H1 (cell line): ENCODE data around the gene BCAS1. TPM values are rescaled to one million over a fixed set of nuclear protein-coding genes. Genes with fewer than 3 reads are reported as not detected.

Experiments used
- CTCF ChIA-PET: fragments of 300-600 bp; sonication (Branson Sonifier 250); formaldehyde crosslinking; loops from one replicate; lab custom pipeline; 2021; ENCODE audit not compliant: partially characterized antibody; lab: Charles Lee
- POLR2A ChIA-PET: fragments of 300-600 bp; sonication (Branson Sonifier 250); formaldehyde crosslinking; loops from one replicate; lab custom pipeline; 2021; ENCODE audit warnings: inconsistent platforms; ENCODE audit not compliant: partially characterized antibody; lab: Charles Lee
- DNase-seq, 2 experiments: peaks; one replicate each; pipeline versions ENCODE4 v3.0.0 to v3.0.0-alpha.2; 2010 to 2022; ENCODE audit warnings: low spot score in 2 of 2, low read depth in 1 of 2, mixed read lengths in 1 of 2
- FAIRE-seq: peaks from 2 replicates; lab custom pipeline; 2011; peaks lifted over from hg19 to GRCh38; lab: Jason Lieb, UNC
- H2AFZ ChIP-seq: 2 replicates; pipeline ENCODE4 v1.8.1; 2012; ENCODE audit warnings: low read length, inconsistent platforms
- H2AK5ac ChIP-seq: 2 replicates; pipeline ENCODE4 v1.6.1; 2013; ENCODE audit warnings: low read depth, low read length
- H2BK120ac ChIP-seq: replicated peaks from 2 replicates; pipeline ENCODE3; 2013; ENCODE audit warnings: low read depth, low read length, inconsistent platforms
- H2BK12ac ChIP-seq: 2 replicates; pipeline ENCODE4 v1.6.1; 2013; ENCODE audit warnings: low read depth, low read length
- H2BK15ac ChIP-seq: 2 replicates; pipeline ENCODE4 v1.6.1; 2013; ENCODE audit warnings: low read length
- H2BK20ac ChIP-seq: 2 replicates; pipeline ENCODE4 v1.6.1; 2013; ENCODE audit warnings: low read length
- H2BK5ac ChIP-seq: 2 replicates; pipeline ENCODE4 v1.6.1; 2013; ENCODE audit warnings: low read depth, low read length
- H3K14ac ChIP-seq: 2 replicates; pipeline ENCODE4 v1.6.1; 2013; ENCODE audit warnings: inconsistent platforms; ENCODE audit not compliant: insufficient read length
- H3K18ac ChIP-seq: 2 replicates; pipeline ENCODE4 v1.6.1; 2013; ENCODE audit warnings: low read length; ENCODE audit errors: extremely low read depth
- H3K23ac ChIP-seq: 2 replicates; pipeline ENCODE4 v1.6.1; 2013; ENCODE audit warnings: inconsistent platforms; ENCODE audit not compliant: insufficient read length
- H3K23me2 ChIP-seq: 2 replicates; pipeline ENCODE4 v1.6.1; 2013; ENCODE audit warnings: low read depth, low read length
- H3K27ac ChIP-seq: 2 replicates; pipeline ENCODE4 v1.6.1; 2011; ENCODE audit warnings: low read depth, low read length, inconsistent platforms
- H3K27me3 ChIP-seq, 4 experiments: replicated peaks in 1 of 4; 1 replicate in 1 of 4; 2 replicates in 3 of 4; pipeline versions ENCODE4 v1.6.1 to v1.8.1; 2011 to 2013; ENCODE audit warnings: low read length in 3 of 4, mild to moderate bottlenecking in 3 of 4, inconsistent platforms in 2 of 4, mixed read lengths in 2 of 4, moderate library complexity in 1 of 4; ENCODE audit not compliant: control insufficient read depth in 3 of 4, insufficient read depth in 3 of 4; ENCODE audit errors: extremely low read depth in 1 of 4
- H3K36me3 ChIP-seq, 4 experiments: 2 replicates each; pipeline versions ENCODE4 v1.6.1 to v1.8.1; 2011 to 2013; ENCODE audit warnings: mild to moderate bottlenecking in 4 of 4, low read length in 3 of 4, moderate library complexity in 2 of 4, control low read depth in 1 of 4, inconsistent platforms in 1 of 4; ENCODE audit not compliant: insufficient read depth in 4 of 4, control insufficient read depth in 2 of 4
- H3K4ac ChIP-seq: replicated peaks from 2 replicates; pipeline ENCODE3; 2013; ENCODE audit warnings: low read length, low read depth, mixed read lengths, inconsistent platforms; ENCODE audit not compliant: insufficient read length
- H3K4me1 ChIP-seq, 4 experiments: replicated peaks in 1 of 4; 1 replicate in 1 of 4; 2 replicates in 3 of 4; pipeline versions ENCODE4 v1.6.1 to v1.8.1; 2011 to 2013; ENCODE audit warnings: low read length in 3 of 4, inconsistent platforms in 2 of 4, mixed read lengths in 1 of 4; ENCODE audit not compliant: insufficient read depth in 4 of 4, control insufficient read depth in 3 of 4
- H3K4me2 ChIP-seq, 2 experiments: 2 replicates each; pipeline versions ENCODE4 v1.6.1 to v1.8.1; 2011 to 2013; ENCODE audit warnings: low read depth in 2 of 2, low read length in 2 of 2, control low read depth in 1 of 2, inconsistent platforms in 1 of 2, mild to moderate bottlenecking in 1 of 2; ENCODE audit not compliant: insufficient read depth in 1 of 2
- H3K4me3 ChIP-seq, 4 experiments: fragments of 200-600, 300-600 bp in 1 of 4; sonication (generic), shearing (Covaris generic), sonication (Bioruptor Twin) in 1 of 4; 2 replicates each; pipeline versions ENCODE4 v1.5.1 to v1.8.1; 2011 to 2016; ENCODE audit warnings: low read length in 4 of 4, low read depth in 3 of 4, control low read depth in 2 of 4, inconsistent platforms in 2 of 4, mild to moderate bottlenecking in 2 of 4, mixed read lengths in 1 of 4, moderate library complexity in 1 of 4; ENCODE audit not compliant: insufficient read depth in 2 of 4; ENCODE audit errors: extremely low read depth in 1 of 4
- H3K56ac ChIP-seq: replicated peaks from 2 replicates; pipeline ENCODE3; 2013; ENCODE audit warnings: low read depth, mild to moderate bottlenecking, mixed read lengths, low read length, inconsistent platforms; ENCODE audit not compliant: insufficient read length
- H3K79me1 ChIP-seq: 2 replicates; pipeline ENCODE4 v1.6.1; 2013; ENCODE audit warnings: low read depth, low read length, control low read depth
- H3K79me2 ChIP-seq, 2 experiments: 2 replicates each; pipeline versions ENCODE4 v1.6.1 to v1.8.1; 2012 to 2013; ENCODE audit warnings: low read length in 2 of 2, mild to moderate bottlenecking in 2 of 2, inconsistent platforms in 1 of 2; ENCODE audit not compliant: insufficient read depth in 2 of 2, control insufficient read depth in 1 of 2
- H3K9ac ChIP-seq, 4 experiments: replicated peaks in 1 of 4; 1 replicate in 1 of 4; 2 replicates in 3 of 4; pipeline versions ENCODE4 v1.6.1 to v1.8.1; 2011 to 2013; ENCODE audit warnings: low read depth in 3 of 4, low read length in 3 of 4, control low read depth in 2 of 4, mild to moderate bottlenecking in 2 of 4, moderate library complexity in 2 of 4, inconsistent platforms in 1 of 4; ENCODE audit errors: extremely low read depth in 1 of 4
- H3K9me3 ChIP-seq, 2 experiments: 2 replicates each; pipeline versions ENCODE4 v1.6.1 to v1.8.1; 2012 to 2013; ENCODE audit warnings: mild to moderate bottlenecking in 2 of 2, moderate library complexity in 2 of 2, control low read depth in 1 of 2, inconsistent platforms in 1 of 2, low read depth in 1 of 2, low read length in 1 of 2, mixed read lengths in 1 of 2; ENCODE audit not compliant: insufficient read depth in 2 of 2
- H4K20me1 ChIP-seq, 2 experiments: replicated peaks in 1 of 2; 2 replicates each; pipeline versions ENCODE3 to v1.8.1; 2011 to 2013; ENCODE audit warnings: inconsistent platforms in 2 of 2, low read length in 2 of 2, mild to moderate bottlenecking in 1 of 2; ENCODE audit not compliant: insufficient read depth in 2 of 2, control insufficient read depth in 1 of 2
- H4K5ac ChIP-seq: 2 replicates; pipeline ENCODE4 v1.6.1; 2013; ENCODE audit warnings: low read length, low read depth, mixed read lengths, inconsistent platforms; ENCODE audit not compliant: insufficient read length
- H4K8ac ChIP-seq: 2 replicates; pipeline ENCODE4 v1.8.0; 2013; ENCODE audit warnings: mild to moderate bottlenecking, moderate library complexity, low read length, inconsistent platforms; ENCODE audit not compliant: insufficient read depth; ENCODE audit errors: extremely low read depth
- H4K91ac ChIP-seq: replicated peaks from 2 replicates; pipeline ENCODE3; 2013; ENCODE audit warnings: low read length, mixed read lengths, inconsistent platforms; ENCODE audit not compliant: insufficient read length
- BACH1 ChIP-seq: IDR thresholded peaks from 2 replicates; pipeline ENCODE4 v1.6.1; 2012; ENCODE audit warnings: low read length, improper control_type of control experiment
- BCL11A ChIP-seq, 2 experiments: IDR thresholded peaks; one replicate each; pipeline ENCODE4 v1.6.1; 2011; ENCODE audit warnings: low read depth in 2 of 2, low read length in 2 of 2, mild to moderate bottlenecking in 2 of 2
- BRCA1 ChIP-seq: IDR thresholded peaks from 2 replicates; pipeline ENCODE4 v1.6.1; 2012; ENCODE audit warnings: low read depth, low read length, improper control_type of control experiment
- CEBPB ChIP-seq: IDR thresholded peaks from 2 replicates; pipeline ENCODE4 v1.6.1; 2012; ENCODE audit warnings: low read depth, low read length
- EGR1 ChIP-seq: IDR thresholded peaks from 2 replicates; pipeline ENCODE4 v1.6.1; 2011; ENCODE audit warnings: low read depth, low read length, borderline replicate concordance
- KDM1A ChIP-seq: fragments of 200-600, 300-600 bp; sonication (generic); IDR thresholded peaks from 2 replicates; pipeline ENCODE4 v1.7.1; 2016; ENCODE audit warnings: mild to moderate bottlenecking, low read length, borderline replicate concordance
- KDM4A ChIP-seq: IDR thresholded peaks from one replicate; pipeline ENCODE4 v1.7.1; 2012; ENCODE audit warnings: low read depth, mild to moderate bottlenecking, moderate library complexity, low read length, inconsistent platforms; ENCODE audit not compliant: severe bottlenecking
- MAX ChIP-seq: IDR thresholded peaks from 2 replicates; pipeline ENCODE4 v1.6.1; 2012; ENCODE audit warnings: inconsistent platforms
- POLR2A ChIP-seq, 2 experiments: IDR thresholded peaks; 1 replicate in 1 of 2; 2 replicates in 1 of 2; pipeline ENCODE4 v1.6.1; 2011; ENCODE audit warnings: low read depth in 2 of 2, low read length in 2 of 2, mild to moderate bottlenecking in 2 of 2; ENCODE audit errors: control extremely low read depth in 1 of 2
- RAD21 ChIP-seq, 2 experiments: IDR thresholded peaks in 1 of 2; conservative IDR thresholded peaks in 1 of 2; 2 replicates each; pipeline ENCODE4 v1.6.1; 2011; ENCODE audit warnings: low read depth in 2 of 2, low read length in 2 of 2, improper control_type of control experiment in 1 of 2, inconsistent platforms in 1 of 2, mild to moderate bottlenecking in 1 of 2, moderate library complexity in 1 of 2
- RFX5 ChIP-seq: IDR thresholded peaks from 2 replicates; pipeline ENCODE4 v1.6.1; 2011; ENCODE audit warnings: low read depth, low read length, improper control_type of control experiment, borderline replicate concordance
- RXRA ChIP-seq: IDR thresholded peaks from 2 replicates; pipeline ENCODE4 v1.6.1; 2011; ENCODE audit warnings: low read depth, mild to moderate bottlenecking, low read length, moderate library complexity; ENCODE audit not compliant: insufficient read depth
- SP2 ChIP-seq: IDR thresholded peaks from 2 replicates; pipeline ENCODE4 v1.6.1; 2012; ENCODE audit warnings: mild to moderate bottlenecking, low read length, inconsistent platforms
- TEAD4 ChIP-seq: IDR thresholded peaks from 2 replicates; pipeline ENCODE4 v1.6.1; 2012; ENCODE audit warnings: low read depth, low read length, inconsistent platforms, mixed read lengths
- WGBS, 2 experiments: shearing (Covaris generic) in 1 of 2; methylation state at CpG; one replicate each; pipeline versions ENCODE4 v1.1.6 to v1.1.7; 2013 to 2015; ENCODE audit warnings: low lambda C conversion rate in 2 of 2, mixed read lengths in 2 of 2, inconsistent platforms in 1 of 2, low coverage in 1 of 2, missing lambda C conversion rate in 1 of 2; ENCODE audit not compliant: insufficient replicate concordance in 2 of 2, insufficient coverage in 1 of 2, insufficient read length in 1 of 2; ENCODE audit errors: extremely low coverage in 1 of 2, missing lambda C conversion rate in 1 of 2; 5-methylcytosine and 5-hydroxymethylcytosine counted together
- polyA plus RNA-seq, 7 experiments: library from polyadenylated mRNA; depleted of rRNA in 3 of 7; stranded (reverse) in 5 of 7; unstranded in 2 of 7; fragments of >200 nt in 5 of 7; fragments of 200-250 nt in 2 of 7; gene quantifications; 1 replicate in 5 of 7; 2 replicates in 1 of 7; 4 replicates in 1 of 7; pipeline versions ENCODE4 v1.2.1 to v1.2.3, GENCODE V29; 2011 to 2013; ENCODE audit warnings: missing spikeins in 2 of 7, mixed read lengths in 2 of 7
- total RNA-seq: library from RNA; stranded (reverse); fragmentation: NEBNext Ultra II Directional; extraction: Animal tissue kit (Norgen Biotek cat#: 25700); gene quantifications from 2 replicates; pipeline ENCODE4 v1.2.1, GENCODE V29; 2021

Gene BCAS1
- total and polyA plus RNA-seq, 2 of the 8 experiments (the other 6 are each of a cell fraction or from before 2014, with no cell fraction given), result 0.06 to 0.19 TPM

DNA sequence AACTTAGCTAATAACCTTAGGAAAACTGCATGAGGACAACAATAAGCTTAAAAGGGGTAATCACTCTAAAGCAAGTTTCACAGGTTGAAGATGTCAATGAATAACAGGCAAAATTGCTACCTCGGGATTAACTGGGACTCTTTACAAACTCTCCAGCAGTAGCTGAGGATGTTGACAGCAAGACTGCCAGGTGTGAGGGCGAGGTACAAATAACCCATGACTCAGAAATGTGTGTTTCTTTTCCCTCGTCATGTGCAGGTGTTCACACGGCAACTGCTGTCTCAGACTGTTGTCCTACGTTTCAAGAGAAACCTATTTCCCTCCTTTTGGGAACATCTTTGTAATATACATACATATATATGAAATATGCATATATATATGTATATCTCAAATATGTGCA is 15.9 kb downstream of the BCAS1 start:
- no peaks in the 10 kb centered on the region for H3K79me2 ChIP-seq
- DNase-seq (no peak), FAIRE-seq (no peak)
- POLR2A ChIA-PET, result no interaction called here
- TF ChIP-seq BACH1 (no peak), TEAD4 (no peak), CEBPB (no peak), RFX5 (no peak), RAD21 (IDR thresholded peaks at IDR 0.05 in 1 of 2, conservative IDR thresholded peaks at IDR 0.05 in 1 of 2; ENCODE audit: low read depth in 2 of 2, low read length in 2 of 2) (no peak), POLR2A (IDR thresholded peaks at IDR 0.05; ENCODE audit: control extremely low read depth in 1 of 2, low read depth in 2 of 2, low read length in 2 of 2) (no peak), RXRA (no peak), KDM1A (no peak), KDM4A (no peak), BCL11A (IDR thresholded peaks at IDR 0.05; ENCODE audit: low read depth in 2 of 2, low read length in 2 of 2) (no peak), MAX (no peak), SP2 (no peak), EGR1 (no peak), BRCA1 (no peak)
- no peaks in the 10 kb centered on the region for H4K20me1 ChIP-seq
- H3K14ac ChIP-seq, result no peak overlapping the region
- WGBS, 2 experiments, result 82% methylated on average over 5 of the region's 5 CpGs; no CpG with 5 or more reads in 1 of the 2 experiments
- H4K91ac ChIP-seq, result no peak overlapping the region
- H3K36me3 ChIP-seq, result no peaks in the 10 kb centered on the region
- H3K4ac ChIP-seq, result no peak overlapping the region
- H4K5ac ChIP-seq, result no peak overlapping the region
- no peaks in the 10 kb centered on the region for H3K9me3 ChIP-seq
- H3K4me2 ChIP-seq, result no peak overlapping the region
- H4K8ac ChIP-seq, result no peak overlapping the region
- CTCF ChIA-PET, result interaction anchor here (1.6 kb wide), 1 partner anchor 8 kb away, joined by 5 read pairs; no protein-coding TSS in a partner anchor
- H3K27me3 ChIP-seq, result no peaks in the 10 kb centered on the region
- H2BK15ac ChIP-seq, result no peak overlapping the region
- no peak overlapping the region for H3K4me3 ChIP-seq
- H3K23me2 ChIP-seq, result no peaks in the 10 kb centered on the region
- H2BK20ac ChIP-seq, result no peak overlapping the region
- no peak overlapping the region for H2BK120ac ChIP-seq
- no peak overlapping the region for H3K18ac ChIP-seq
- H3K23ac ChIP-seq, result no peak overlapping the region
- no peaks in the 10 kb centered on the region for H3K4me1 ChIP-seq
- H2BK5ac ChIP-seq, result no peak overlapping the region
- H3K79me1 ChIP-seq, result no peaks in the 10 kb centered on the region
- no peak overlapping the region for H2BK12ac ChIP-seq
- no peak overlapping the region for H3K27ac ChIP-seq
- no peak overlapping the region for H3K56ac ChIP-seq
- no peak overlapping the region for H3K9ac ChIP-seq
- H2AFZ ChIP-seq, result no peak overlapping the region
- H2AK5ac ChIP-seq, result no peak overlapping the region
